ENCODE results near the gene MYL7. TPM values are rescaled to one million over a fixed set of nuclear protein-coding genes. Genes with fewer than 3 reads are reported as not detected.
A peak's percentile ranks its signal among the peaks of the same experiment; 100 is the strongest.

Gene MYL7
- total RNA-seq, 1 donor from 2014 or later, result 7.6 TPM

DNA sequence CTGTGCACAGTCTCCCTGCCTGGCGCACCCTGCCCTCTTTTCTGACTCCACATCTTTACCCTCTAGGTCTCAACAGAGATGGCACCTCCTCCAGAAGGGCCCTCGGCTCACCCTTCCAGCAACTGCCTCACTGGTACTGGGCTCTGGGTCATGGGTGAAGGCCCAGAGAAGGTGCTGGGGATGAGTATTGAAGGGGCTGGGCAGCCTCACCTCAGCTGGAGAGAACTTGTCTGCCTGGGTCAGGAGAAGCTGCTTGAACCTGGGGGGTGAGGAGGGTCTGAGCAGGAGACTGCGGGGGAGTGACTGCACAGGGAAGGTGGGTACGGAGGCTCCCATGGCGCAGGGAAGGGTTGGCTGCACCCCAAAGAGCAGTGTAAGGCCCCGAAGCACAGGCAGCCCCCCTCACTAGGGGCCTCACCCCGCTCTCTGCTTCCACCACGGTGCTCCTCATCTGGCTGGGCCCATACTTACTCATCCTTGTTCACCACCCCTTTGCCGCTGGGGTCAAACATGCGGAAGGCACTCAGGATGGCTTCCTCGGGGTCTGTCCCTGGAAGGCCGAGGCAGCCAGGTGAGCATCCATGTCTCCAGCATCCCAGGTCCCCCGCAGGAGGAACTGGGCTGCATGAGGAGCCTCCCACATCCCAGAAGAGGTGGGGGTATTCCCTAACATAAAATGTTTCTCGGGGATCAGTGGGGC, 1.7 kb downstream of the MYL7 start:
- Mint-ChIP-seq H3K4me3 (ENCODE audit: unreplicated experiment) (no peak overlapping the region), H3K36me3 (ENCODE audit: unreplicated experiment) (peaks cover 5% of the 10 kb centered on the region), H3K9me3 (ENCODE audit: unreplicated experiment) (peaks cover 11% of the 10 kb centered on the region), H3K4me1 (ENCODE audit: low read depth, unreplicated experiment) (peaks cover 22% of the 10 kb centered on the region), H3K27me3 (ENCODE audit: unreplicated experiment) (peaks cover 5% of the 10 kb centered on the region), H3K27ac (ENCODE audit: unreplicated experiment) (peak overlapping the region; percentile 18)
- no peak for DNase-seq
- TF ChIP-seq, protein P1, sequence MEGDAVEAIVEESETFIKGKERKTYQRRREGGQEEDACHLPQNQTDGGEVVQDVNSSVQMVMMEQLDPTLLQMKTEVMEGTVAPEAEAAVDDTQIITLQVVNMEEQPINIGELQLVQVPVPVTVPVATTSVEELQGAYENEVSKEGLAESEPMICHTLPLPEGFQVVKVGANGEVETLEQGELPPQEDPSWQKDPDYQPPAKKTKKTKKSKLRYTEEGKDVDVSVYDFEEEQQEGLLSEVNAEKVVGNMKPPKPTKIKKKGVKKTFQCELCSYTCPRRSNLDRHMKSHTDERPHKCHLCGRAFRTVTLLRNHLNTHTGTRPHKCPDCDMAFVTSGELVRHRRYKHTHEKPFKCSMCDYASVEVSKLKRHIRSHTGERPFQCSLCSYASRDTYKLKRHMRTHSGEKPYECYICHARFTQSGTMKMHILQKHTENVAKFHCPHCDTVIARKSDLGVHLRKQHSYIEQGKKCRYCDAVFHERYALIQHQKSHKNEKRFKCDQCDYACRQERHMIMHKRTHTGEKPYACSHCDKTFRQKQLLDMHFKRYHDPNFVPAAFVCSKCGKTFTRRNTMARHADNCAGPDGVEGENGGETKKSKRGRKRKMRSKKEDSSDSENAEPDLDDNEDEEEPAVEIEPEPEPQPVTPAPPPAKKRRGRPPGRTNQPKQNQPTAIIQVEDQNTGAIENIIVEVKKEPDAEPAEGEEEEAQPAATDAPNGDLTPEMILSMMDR (IDR thresholded peaks at IDR 0.05; ENCODE audit: partially characterized antibody, unreplicated experiment), result no peak

DNA sequence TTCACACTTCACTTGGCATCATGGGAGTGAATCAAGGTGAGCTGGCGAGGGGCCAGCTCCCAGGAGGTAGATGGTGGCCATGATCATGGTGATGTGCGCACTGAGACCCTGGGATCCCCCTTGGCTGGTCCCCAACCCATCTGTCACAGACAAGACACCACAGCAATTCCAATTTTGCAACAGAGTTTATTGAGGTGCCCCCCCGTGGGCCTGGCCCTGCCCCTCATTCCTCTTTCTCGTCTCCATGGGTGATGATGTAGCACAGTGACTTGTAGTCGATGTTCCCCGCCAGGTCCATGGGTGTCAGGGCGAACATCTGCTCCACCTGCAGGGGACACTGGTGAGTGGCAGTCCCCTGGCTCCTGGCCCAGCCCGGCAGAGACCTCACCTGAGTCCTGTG, 2.4 kb downstream of the MYL7 start:
- no peak for DNase-seq
- peaks cover 5% of the 10 kb centered on the region for H3K27me3 Mint-ChIP-seq (ENCODE audit: unreplicated experiment)
- H3K36me3 Mint-ChIP-seq (ENCODE audit: unreplicated experiment), result peaks cover 5% of the 10 kb centered on the region
- peaks cover 20% of the 10 kb centered on the region for H3K4me1 Mint-ChIP-seq (ENCODE audit: low read depth, unreplicated experiment)
- TF ChIP-seq, protein P1 (IDR thresholded peaks at IDR 0.05; ENCODE audit: partially characterized antibody, unreplicated experiment), result no peak
- no peak overlapping the region for H3K4me3 Mint-ChIP-seq (ENCODE audit: unreplicated experiment)
- H3K9me3 Mint-ChIP-seq (ENCODE audit: unreplicated experiment), result peaks cover 9% of the 10 kb centered on the region
- H3K27ac Mint-ChIP-seq (ENCODE audit: unreplicated experiment), result no peak overlapping the region

- TF ChIP-seq, protein P1 (IDR thresholded peaks at IDR 0.05; ENCODE audit: partially characterized antibody, unreplicated experiment), result no peak
- H3K27ac Mint-ChIP-seq (ENCODE audit: unreplicated experiment), result peak overlapping the region; percentile 96
- peaks cover 5% of the 10 kb centered on the region for H3K27me3 Mint-ChIP-seq (ENCODE audit: unreplicated experiment)
- peaks cover 22% of the 10 kb centered on the region for H3K4me1 Mint-ChIP-seq (ENCODE audit: low read depth, unreplicated experiment)
- H3K36me3 Mint-ChIP-seq (ENCODE audit: unreplicated experiment), result peaks cover 5% of the 10 kb centered on the region
- no peak for DNase-seq
- H3K4me3 Mint-ChIP-seq (ENCODE audit: unreplicated experiment), result peak overlapping the region; percentile 67
- peaks cover 5% of the 10 kb centered on the region for H3K9me3 Mint-ChIP-seq (ENCODE audit: unreplicated experiment)
Observed at GRCh38 chr7:44136731-44137130, 4.4 kb downstream of the MYL7 start.

- no peak for DNase-seq
- H3K27ac Mint-ChIP-seq (ENCODE audit: unreplicated experiment), result no peak overlapping the region
- H3K4me1 Mint-ChIP-seq (ENCODE audit: low read depth, unreplicated experiment), result peaks cover 26% of the 10 kb centered on the region
- no peak overlapping the region for H3K4me3 Mint-ChIP-seq (ENCODE audit: unreplicated experiment)
- H3K27me3 Mint-ChIP-seq (ENCODE audit: unreplicated experiment), result peaks cover 5% of the 10 kb centered on the region
- H3K36me3 Mint-ChIP-seq (ENCODE audit: unreplicated experiment), result peaks cover 5% of the 10 kb centered on the region
- TF ChIP-seq, protein P1 (IDR thresholded peaks at IDR 0.05; ENCODE audit: partially characterized antibody, unreplicated experiment), result no peak
- H3K9me3 Mint-ChIP-seq (ENCODE audit: unreplicated experiment), result peaks cover 5% of the 10 kb centered on the region
Observed at GRCh38 chr7:44134943-44135628, 6.0 kb downstream of the MYL7 start.

DNA sequence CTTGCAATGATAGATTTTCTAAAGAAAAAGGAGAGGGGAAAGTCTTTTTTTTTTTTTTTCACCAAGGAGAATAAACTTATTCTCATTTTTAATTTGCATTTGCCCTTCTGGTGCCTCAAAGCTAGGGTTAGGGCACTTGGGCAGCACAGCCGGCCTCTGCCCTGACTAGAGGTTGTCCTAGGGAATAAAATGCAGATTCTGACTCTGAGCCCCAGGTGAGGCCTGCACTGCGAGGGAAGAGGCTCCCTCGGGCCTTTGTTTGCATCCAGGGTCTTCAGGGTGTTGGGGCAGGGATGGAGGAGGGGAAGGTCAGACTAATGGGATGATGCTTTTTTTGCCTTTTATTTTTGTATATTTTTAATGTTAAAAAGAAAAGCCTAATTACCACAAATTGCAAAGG, 7.8 kb downstream of the MYL7 start:
- peaks cover 3% of the 10 kb centered on the region for H3K27me3 Mint-ChIP-seq (ENCODE audit: unreplicated experiment)
- peaks cover 26% of the 10 kb centered on the region for H3K4me1 Mint-ChIP-seq (ENCODE audit: low read depth, unreplicated experiment)
- DNase-seq, result no peak
- H3K27ac Mint-ChIP-seq (ENCODE audit: unreplicated experiment), result no peak overlapping the region
- H3K9me3 Mint-ChIP-seq (ENCODE audit: unreplicated experiment), result peaks cover 5% of the 10 kb centered on the region
- TF ChIP-seq, protein P1 (IDR thresholded peaks at IDR 0.05; ENCODE audit: partially characterized antibody, unreplicated experiment), result no peak
- H3K36me3 Mint-ChIP-seq (ENCODE audit: unreplicated experiment), result peaks cover 5% of the 10 kb centered on the region
- H3K4me3 Mint-ChIP-seq (ENCODE audit: unreplicated experiment), result no peak overlapping the region

Data from glutamatergic neuron (in vitro differentiated cells).